ENCODE results near the gene NOP16.

DNA sequence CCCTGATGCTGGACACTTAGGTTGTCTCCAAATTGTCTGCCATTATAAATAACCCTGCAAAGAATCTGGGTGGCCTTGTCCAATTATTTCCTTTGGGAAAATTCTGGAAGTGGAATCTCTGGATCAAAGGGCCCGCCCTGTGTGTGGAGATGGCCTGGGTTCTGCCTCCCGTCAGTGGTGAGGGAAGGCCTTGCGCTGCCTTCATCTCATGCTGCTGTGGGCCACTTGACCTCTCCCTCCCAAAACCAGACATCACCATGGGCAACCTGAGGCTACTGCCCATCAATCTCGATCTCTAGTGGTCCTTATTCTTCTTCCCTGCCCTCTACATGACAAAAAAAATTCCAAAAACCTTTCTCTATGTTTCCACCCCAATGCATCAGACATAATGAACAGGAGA is 21.4 kb upstream of the NOP16 start:
- TF ChIP-seq, protein P1, sequence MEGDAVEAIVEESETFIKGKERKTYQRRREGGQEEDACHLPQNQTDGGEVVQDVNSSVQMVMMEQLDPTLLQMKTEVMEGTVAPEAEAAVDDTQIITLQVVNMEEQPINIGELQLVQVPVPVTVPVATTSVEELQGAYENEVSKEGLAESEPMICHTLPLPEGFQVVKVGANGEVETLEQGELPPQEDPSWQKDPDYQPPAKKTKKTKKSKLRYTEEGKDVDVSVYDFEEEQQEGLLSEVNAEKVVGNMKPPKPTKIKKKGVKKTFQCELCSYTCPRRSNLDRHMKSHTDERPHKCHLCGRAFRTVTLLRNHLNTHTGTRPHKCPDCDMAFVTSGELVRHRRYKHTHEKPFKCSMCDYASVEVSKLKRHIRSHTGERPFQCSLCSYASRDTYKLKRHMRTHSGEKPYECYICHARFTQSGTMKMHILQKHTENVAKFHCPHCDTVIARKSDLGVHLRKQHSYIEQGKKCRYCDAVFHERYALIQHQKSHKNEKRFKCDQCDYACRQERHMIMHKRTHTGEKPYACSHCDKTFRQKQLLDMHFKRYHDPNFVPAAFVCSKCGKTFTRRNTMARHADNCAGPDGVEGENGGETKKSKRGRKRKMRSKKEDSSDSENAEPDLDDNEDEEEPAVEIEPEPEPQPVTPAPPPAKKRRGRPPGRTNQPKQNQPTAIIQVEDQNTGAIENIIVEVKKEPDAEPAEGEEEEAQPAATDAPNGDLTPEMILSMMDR (IDR thresholded peaks at IDR 0.05): no peak
- TF ChIP-seq EP300 (IDR thresholded peaks at IDR 0.05) (no peak), POLR2A (IDR thresholded peaks at IDR 0.05) (no peak)
